Fibroblast of skin of right biceps (primary cell): ENCODE data around the gene GPX6.
"Not testable (repeated sequence)": the region's sequence is repeated elsewhere in the genome, so short reads cannot be mapped to it uniquely, and the experiment has no call there.

Experiments
- DNase-seq: peaks from one replicate; pipeline ENCODE4 v3.0.0-alpha.2; 2013

Gene GPX6, protein sequence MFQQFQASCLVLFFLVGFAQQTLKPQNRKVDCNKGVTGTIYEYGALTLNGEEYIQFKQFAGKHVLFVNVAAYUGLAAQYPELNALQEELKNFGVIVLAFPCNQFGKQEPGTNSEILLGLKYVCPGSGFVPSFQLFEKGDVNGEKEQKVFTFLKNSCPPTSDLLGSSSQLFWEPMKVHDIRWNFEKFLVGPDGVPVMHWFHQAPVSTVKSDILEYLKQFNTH

DNA sequence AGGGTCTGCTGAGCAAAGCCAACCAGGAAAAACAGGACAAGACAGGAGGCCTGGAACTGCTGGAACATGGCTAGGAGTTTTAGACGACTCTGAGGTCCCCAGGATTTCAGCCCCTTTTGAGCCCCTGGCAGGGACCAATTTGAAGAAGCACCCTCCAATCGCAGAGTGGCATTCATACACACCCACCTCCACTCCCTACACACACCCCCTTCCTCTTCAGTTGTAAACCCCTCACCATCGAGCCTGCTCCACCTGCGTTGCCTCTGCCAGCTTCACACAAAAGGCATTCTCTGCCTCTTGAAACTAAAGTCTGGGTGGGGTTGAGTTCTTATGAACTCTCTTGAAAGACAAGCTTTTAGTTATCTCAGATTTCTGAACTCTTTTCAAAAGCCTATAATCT, at the start of gene GPX6:
Gene GPX6 (minus strand): TSS at position 118 of the 400 bp plus-strand sequence. CDS start 50 bp downstream, at position 68.
- no peak for DNase-seq

DNA sequence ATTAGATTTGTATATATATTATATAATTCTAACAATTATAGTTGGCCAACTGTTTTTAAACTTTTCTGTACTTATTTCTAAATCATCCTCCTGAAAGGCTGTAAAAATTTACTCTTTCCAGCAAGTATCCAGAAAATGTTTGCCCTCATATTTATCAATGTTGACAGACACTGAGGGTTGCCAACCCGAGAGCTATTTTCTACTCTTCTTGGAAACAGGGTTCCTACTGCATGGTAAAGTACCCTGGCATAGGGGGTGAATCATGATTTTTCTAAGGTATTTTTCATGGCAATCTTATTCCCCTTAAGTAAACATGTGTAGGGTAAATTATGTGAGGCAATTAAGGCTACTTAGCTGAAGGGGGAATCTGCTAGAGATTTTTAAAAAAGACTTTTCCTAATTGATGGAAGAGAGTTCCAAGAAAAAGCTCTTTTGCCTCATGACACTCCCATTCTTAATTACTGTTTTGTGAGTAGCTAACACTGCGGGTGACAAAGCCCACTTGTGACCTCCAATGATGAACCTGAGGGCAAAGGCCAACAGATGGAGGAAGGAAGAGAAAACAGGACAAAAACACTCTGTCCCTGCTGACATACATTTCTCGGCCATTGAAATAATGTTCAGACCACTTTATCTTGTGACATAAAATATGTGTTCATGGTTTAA, 48.0 kb upstream of the GPX6 start:
- DNase-seq = no peak

DNA sequence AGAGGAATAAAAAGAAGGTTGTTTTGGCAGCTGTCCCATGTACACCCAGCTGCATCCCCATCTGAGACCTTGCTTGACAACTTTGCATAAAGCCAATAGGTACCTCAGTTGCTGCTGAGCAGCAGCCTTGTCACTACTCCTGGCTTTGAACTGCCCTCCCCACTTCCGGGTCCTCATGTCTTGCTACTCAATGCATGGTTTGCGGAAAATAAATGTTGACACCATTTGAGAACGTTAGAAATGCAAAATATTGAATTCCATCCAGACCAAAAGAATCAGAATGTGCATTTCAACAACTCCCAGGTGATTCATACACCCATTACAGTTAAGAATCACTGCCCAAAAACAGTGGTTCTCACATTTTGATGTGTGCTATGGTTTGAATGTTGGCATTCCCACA, 43.0 kb upstream of the GPX6 start:
- no peak for DNase-seq

DNA sequence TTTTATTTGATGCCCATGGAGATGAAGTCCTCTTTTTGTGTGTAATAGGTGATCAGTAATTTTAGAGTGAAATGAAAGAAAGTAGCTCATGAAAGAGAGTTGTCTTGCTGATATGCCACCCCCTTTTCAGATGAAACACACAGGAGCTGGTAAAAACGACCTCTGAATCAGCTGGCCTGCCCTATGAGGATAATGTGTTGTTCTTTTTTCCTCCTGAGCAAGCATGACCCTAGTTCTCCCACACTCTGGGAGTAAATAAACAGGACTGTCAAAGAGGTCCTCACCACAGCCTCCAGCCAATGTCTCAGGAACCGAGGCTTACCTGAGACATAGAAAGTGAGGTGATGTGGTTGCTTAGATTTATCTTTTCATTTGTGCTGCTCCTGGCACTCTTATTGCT, 39.5 kb upstream of the GPX6 start:
- no peak for DNase-seq

DNA sequence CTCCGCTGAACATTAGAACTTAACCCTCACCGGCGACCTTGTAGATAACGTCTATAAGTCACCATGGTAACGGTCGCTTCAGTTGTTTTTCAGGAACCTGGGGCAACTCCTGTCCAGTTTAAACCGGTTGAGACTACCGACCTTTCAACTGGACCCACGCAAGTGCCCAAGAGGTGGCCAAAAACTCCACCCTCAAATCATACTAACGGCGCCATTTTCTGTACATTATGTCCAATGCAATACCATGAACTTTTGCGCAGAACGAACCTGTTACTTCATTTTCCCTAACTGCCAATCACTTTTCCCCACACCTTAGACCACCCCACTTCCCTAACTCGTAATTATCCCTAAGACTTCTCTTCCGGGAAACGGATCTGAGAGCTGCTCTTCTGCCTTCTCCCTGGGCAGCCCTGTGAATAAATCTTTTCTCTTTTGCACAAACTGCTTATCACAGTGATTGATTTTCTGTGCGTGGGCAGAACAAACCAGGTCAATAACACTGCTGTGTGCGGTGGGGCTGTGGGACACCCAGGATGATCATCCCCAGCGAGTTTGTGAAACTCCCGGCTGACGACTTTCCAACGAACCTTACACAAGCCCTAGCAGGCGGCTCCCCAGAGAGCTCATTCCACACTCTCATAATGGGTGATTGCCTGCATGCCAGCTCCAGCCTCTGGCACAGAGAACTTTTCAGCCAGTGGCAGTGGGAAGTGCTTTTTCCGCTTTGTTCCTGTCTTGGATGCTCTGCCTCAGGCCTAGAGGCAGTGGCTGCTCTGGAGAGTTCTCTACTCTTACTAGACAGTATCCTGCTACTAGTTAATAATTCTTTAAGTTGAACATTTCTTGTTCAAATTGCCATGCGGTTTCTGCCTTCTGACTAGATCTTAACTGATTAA, 38.6 kb upstream of the GPX6 start:
- DNase-seq = no peak

DNA sequence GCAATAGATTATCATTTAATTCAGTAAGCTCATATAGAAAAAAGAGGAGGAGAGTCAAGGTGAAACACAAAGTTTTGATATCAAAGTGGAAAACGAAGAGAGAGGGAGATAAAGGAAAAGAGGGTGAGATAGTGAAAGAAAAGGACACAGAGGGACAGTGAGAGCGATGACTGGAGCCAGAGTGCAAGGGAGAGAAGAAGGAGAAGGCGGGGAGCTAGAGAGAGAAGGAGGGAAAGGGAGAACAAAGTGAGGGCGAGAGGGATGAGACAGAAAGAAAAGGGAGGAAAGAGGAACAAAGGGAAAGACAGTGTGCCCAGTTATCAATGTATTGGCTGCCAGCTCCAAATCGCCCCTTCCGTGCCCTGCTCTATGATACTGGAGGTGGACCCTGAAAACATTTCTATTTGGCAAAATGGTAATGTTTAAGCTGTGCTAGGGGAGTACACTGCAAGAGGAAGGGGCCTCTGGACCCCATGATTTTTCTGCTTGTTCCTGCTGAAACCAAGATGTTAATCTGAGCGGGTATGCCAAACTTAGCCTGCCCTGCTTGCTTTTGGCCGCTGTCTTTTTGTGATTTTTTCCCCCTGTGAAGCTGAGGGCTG, 37.9 kb upstream of the GPX6 start:
- DNase-seq = no peak

DNA sequence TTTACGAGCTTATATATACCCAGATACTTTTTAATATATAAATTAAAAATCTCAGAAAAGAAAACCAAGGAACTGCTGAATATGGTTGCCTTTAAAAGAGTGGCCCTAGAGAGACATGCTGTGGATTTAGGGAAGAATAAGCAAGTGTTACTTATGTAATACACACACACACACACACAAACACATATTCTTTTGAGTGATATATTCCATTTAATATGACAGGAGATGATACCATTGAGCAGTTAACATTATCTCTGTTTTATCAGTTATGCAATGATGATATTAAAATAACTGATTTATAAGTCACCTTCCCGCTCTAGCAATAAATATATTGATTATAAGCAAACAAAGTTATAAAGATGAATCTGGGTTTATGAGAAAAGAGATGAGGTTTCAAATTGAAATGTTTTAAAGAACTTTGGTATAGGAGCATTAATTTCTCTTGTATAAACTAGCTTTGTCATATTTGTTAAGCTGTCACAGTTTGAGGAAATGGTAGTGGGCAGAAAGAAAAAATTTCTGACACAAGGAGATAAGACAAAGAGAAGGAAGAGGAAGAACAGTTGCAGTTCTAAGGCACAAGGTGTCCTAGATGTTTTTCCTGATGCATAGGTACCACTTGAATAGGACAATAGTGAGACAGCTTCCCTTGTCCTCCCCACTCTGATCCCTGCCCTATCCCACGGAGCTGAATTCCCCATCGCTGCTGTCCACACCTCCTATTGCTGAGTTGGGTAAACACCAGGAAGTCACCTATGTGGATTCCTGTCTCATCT, 36.5 kb upstream of the GPX6 start:
- DNase-seq = no peak

DNA sequence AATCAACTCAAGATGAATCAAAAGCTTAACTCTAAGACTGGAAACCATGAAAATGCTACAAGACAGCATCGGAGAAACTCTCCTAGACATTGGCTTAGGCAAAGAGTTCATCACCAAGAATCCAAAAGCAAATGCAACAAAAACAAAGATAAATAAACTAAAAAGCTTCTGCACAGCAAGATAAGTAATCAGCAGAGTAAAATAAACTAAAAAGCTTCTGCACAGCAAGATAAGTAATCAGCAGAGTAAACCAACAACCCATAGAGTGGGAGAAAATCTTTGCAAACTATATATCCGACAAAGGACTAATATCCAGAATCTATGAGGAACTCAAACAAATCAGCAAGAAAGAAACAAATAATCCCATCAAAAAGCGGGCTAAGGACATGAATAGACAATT, 31.4 kb upstream of the GPX6 start:
- DNase-seq = not testable (repeated sequence)

DNA sequence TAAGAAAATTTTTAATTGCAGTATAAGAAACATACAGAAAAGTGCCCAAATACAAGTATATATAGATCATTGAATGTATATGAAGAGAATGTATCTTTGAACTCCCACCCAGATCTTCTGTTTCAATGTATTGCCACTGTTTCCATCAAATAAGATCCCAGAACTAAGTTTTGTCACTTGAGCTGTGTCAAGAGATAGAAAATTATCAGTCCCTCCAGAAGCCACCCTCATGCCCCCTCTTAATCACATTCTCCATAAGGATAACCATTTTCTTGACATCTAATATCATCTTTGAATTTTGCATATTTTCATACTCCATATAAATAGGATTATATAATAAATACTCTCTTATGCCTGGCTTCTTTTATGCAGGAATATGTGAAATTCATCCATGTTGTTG, 30.4 kb upstream of the GPX6 start:
- no peak for DNase-seq

DNA sequence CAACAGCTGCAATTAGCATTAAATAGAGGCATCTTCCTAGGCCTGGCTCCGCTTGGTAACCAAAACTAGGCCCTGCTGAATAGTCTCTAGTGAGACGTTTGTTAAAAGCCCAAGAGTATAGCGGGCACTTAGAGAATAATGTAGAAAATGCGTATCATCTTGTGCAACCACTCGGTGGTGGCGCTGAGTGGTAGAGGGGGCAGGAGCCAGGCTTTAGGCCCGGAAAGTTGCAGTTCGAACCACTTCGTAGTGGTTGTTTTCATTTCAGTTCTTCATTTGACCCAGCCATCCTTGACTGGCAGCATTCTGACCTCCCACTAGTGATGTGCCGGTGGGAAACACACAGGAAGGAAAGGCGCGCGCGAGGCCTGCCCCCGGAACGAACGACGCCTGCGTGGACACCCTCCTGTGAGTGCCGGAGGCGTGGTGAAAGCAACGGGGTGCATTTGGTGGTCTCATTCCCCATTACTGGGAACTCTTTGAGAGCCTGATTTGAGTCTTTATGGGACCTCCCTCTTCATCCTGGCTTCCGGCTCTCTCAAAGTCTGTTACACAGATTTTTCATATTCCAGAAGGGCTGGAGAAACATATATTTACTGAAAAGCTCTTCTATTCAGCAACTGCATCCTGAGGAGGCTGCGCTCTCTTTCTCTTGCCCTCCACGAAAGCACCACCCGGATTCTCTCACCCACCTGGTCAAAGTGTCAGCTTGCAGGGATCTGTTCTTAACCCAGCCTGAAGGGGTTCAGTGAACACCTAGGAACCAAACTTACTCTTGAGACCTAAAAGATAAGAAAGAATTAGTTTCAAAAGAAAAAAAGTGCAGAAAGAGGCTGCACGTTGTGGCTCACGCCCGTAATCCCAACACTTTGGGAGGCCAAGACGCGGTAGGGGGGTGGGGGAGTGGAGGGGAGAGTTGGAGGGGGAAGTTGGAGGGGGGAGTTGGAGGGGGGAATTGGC, 28.3 kb upstream of the GPX6 start:
- DNase-seq = peak; percentile 21

DNA sequence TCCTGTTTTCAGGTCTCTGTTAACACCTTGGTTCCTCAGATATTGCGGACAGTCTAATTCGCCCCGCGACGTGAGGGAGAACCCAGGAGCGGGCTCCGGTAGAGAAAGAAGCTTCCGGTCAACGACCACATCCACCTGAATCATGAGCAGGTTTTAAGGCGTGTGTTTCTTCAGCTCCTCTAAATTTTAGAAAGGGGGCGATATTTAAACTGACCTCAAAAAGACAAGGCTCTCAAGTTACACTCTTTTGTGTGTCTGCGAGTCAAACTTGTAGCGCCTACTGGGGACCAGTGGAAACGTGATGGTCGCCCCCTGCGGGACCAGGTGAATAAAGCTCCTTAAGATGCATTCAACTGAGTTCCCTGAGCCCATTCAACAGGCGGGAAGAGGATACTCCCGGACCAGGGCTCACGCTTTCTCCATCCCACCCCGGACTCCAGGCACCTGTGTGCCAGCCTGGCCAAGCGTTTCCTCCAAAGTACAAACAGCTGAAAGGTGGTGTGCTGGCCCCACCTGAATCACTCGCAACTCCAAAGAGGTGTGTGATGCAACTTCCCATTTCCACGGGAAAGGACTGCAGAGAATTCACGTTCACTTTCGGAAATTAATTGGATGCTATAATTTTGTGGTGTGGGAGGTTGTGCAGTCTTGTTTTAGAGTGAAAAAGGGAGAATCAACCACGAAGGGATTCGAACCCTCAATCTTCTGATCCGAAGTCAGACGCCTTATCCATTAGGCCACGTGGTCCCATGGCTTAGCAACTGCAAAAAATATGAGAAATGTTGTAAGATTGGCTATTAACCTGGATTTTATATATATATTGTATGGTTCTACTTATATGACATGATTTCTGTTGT, 27.1 kb upstream of the GPX6 start:
- DNase-seq = peak; percentile 87

DNA sequence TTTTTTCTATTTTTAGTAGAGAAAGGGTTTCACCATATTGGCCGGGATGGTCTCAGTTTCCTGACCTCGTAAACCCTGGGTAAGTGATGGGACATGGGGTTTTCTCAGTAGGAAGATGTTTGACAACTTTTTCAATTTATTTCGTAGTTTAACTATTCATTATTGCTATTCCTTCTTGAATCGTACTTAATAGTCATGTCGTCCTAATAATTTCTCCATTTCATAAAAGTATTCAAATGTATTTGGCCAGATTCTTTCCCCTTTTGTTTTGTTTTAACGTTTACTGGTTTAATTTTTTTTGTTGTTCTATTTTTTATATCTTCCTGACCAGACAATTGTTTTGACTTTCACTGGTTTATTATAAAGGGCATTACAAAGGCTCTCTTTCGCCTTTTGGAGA, 26.4 kb upstream of the GPX6 start:
- DNase-seq = no peak

DNA sequence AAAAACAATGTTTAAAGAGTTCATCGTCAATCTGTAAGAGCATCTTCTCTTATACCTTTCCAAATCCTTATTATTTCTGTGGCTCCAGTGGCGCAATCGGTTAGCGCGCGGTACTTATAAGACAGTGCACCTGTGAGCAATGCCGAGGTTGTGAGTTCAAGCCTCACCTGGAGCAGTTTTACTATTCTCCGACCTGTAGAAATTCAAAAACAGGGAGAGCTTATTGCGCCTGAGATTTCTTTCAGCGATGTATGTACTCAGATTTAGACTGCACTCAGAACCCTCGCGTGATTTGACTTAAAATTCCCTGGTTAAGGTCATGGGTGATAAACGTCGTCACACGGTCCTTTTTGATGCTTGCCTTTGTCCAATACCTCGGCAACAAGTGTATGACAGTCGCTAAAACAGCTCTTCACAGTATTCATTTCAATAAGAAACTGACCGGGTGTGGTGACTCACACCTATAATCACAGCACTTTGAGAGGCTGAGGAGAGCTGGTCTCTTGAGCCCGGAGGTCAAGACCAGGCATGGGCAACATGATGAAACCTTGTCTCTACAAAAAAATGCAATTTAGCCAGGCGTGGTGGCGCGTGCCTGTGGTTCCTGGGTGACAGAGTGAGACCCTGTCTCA, 22.0 kb upstream of the GPX6 start:
- peak; percentile 38 for DNase-seq

DNA sequence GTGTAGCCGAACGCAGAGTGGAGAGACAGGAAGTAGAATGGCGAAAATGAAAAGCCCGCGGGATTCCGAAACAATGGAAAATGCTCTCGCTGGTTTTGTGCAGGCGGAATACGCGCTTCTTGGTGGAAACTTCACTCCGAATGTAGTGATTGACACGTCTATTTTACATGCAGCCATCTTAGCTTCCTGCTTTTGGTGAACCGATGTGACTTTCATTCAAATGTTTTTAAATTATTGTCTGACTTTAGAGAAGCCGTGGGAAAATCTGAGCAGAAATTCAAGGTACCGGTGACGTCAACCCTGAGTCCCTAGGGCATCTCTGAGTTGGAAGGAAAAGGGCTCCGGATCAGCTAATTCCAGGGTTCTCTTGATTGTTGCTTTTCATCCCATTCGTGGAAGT, 21.5 kb upstream of the GPX6 start:
- peak; percentile 18 for DNase-seq

DNA sequence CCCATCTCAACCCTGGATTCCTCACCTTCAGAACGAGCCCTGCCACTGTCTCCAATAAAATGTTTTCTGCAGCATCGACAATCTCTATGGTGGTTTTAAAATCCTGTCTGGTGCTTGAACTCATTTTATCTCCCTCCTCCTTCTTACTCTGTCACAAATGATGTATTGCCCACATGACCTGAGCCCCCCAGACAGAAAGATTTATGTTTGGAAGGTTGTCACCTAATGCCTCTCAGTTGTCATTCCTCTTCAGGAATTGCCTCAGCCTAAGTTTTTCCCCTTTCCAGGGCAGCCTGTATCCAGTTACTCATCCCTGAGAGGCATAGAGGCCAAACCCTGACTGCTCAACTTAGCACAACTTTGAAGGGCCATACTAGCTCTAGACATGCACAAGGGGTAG, 19.3 kb upstream of the GPX6 start:
- DNase-seq = no peak

DNA sequence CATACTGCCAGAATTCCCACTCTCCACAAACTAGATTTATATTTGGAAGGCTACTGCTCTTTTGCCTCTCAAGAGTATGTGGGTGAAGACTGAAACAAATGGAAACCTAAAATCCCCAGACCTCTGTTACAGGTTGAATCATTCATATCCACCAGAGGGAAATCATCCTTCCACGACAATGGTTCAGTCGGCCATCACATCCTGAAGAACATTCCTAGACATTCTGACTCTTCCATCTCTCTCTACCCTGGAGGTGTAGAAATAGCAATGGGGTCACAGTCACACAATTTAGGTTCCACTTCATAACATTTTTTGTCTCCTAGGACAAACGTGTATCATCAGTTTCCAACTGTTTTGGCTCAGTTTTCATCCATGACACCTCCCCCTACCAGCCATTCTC, 18.7 kb upstream of the GPX6 start:
- DNase-seq = no peak

DNA sequence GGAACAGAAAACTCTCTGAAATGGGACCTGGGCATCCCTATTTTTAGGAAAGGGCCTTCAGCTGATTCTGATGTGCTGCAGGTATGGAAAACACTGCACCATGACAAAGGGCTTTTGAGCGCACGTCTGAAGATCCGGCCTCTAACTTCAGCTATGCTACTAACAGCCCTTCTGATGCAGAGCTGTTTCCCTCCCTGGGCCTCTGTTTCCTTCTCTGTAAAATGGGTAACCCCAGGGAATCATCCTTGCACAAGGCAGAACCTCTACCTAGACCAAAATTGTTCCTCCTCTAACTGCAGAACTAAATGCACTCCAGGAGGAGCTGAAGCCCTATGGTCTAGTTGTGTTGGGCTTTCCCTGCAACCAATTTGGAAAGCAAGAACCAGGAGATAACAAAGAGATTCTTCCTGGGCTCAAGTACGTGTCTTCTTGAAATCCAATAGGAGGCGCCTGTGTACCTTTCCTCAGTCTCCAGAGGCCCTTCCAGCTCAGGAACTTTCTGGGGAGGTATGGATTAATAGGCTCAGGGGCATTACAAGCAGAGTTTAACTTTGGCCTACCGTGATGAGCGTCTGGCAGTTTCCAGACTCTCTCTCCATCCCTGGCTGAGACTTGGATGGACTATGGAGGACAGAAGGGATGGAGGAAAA, 16.0 kb upstream of the GPX6 start:
- DNase-seq = no peak

DNA sequence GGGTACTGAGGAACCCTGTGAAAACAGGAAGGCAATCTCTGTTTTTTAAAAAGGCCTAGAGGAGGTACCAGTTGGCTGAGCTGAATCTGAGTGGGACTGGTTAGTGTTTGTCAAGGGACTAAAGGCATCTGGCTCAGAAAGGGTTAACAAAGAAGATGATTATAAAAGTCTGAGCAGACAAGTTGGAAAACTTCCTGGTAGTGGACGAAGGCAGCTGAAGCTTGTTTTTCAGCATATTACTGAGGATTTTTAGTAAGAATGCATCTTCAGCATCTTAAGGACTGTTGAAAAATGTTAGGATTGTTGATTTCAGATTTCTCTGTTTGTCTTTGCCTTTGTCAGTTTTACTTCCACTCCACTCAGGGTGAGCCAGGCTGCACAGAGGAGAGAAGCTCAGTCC, 15.2 kb upstream of the GPX6 start:
- DNase-seq = no peak

DNA sequence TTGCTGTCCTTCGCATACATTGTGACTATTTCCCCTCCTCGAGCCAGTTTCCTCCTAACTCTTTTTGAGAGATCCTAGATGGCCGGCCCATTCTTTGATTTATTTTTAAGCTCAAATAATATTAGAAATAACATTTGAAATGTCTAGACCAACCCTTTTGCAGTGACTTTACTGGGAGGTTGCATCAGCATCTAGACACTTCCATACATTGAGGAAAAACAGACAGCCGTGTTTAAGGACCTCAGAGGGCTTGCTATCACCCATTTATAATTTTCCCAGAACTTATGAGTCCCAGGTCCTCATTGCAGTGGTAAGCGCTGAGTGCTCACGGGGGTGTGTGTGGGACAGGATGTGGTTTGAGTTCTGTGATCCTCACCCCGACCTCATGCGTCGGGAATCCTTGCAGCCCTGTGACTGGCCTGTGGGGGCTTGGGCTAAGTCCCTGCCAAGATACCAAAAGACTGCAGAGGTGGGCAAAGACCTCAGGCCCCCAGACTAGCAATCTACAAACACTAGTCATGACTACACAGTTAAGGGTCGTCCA, 10.0 kb upstream of the GPX6 start, which contains the start of gene GPX5:
Gene GPX5 (plus strand): TSS at position 386 of the 544 bp plus-strand sequence. CDS start 133 bp downstream, at position 519.
- DNase-seq = peak; percentile 7
